OCI-LY3 (cell line): ENCODE data around the gene HMGB1.

Experiments
- EZH2phosphoT487 ChIP-seq: fragments of 200-600 bp; shearing (Covaris generic); IDR thresholded peaks from 2 replicates; pipeline ENCODE4 v1.6.1; 2018; ENCODE audit warnings: antibody characterized with exemption, mixed run types, low read depth
- TF ChIP-seq, protein P1 (sequence below): fragments of 200-600, 300-600 bp; sonication (generic); IDR thresholded peaks from 2 replicates; pipeline ENCODE4 v1.5.1; 2014; ENCODE audit warnings: antibody characterized with exemption, low read length, low read depth

- TF ChIP-seq, protein P1, sequence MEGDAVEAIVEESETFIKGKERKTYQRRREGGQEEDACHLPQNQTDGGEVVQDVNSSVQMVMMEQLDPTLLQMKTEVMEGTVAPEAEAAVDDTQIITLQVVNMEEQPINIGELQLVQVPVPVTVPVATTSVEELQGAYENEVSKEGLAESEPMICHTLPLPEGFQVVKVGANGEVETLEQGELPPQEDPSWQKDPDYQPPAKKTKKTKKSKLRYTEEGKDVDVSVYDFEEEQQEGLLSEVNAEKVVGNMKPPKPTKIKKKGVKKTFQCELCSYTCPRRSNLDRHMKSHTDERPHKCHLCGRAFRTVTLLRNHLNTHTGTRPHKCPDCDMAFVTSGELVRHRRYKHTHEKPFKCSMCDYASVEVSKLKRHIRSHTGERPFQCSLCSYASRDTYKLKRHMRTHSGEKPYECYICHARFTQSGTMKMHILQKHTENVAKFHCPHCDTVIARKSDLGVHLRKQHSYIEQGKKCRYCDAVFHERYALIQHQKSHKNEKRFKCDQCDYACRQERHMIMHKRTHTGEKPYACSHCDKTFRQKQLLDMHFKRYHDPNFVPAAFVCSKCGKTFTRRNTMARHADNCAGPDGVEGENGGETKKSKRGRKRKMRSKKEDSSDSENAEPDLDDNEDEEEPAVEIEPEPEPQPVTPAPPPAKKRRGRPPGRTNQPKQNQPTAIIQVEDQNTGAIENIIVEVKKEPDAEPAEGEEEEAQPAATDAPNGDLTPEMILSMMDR = no peak
- no peak for TF ChIP-seq EZH2phosphoT487
Measured at GRCh38 chr13:30464496-30465342, 1.0 kb downstream of the HMGB1 start.
